GM12878 (cell line): ENCODE data around the gene SAMD1. TPM values are rescaled to one million over a fixed set of nuclear protein-coding genes. Genes with fewer than 3 reads are reported as not detected.

ENCODE experiments used
- ATAC-seq: fragments of 200-7000 bp; cut with Tn5 transposase; 3 replicates; pipeline ENCODE4 v1.9.1; 2020; ENCODE audit warnings: mild to moderate bottlenecking, moderate library complexity
- BruUV-seq: library from RNA; stranded (reverse); fragments of 400-500 nt; replicated peaks from 2 replicates; lab custom pipeline; 2021; lab: Mats Ljungman, UMichigan
- CTCF ChIA-PET: fragments of 300-600 bp; sonication (Branson Sonifier 250); formaldehyde crosslinking; extraction: SDS; loops from one replicate; lab custom pipeline; 2021; ENCODE audit warnings: inconsistent platforms; lab: Yijun Ruan, JAX
- POLR2A ChIA-PET: fragments of 350-600 bp; formaldehyde crosslinking; extraction: SDS; loops from one replicate; lab custom pipeline; 2021; ENCODE audit warnings: inconsistent platforms; lab: Charles Lee
- RAD21 ChIA-PET: fragments of 300-600 bp; sonication (Branson Sonifier 250); formaldehyde crosslinking; loops from one replicate; lab custom pipeline; 2023; ENCODE audit warnings: antibody characterized with exemption; ENCODE audit not compliant: unreplicated experiment; lab: Charles Lee
- SMC1A ChIA-PET: fragments of 300-600 bp; sonication (Branson Sonifier 250); formaldehyde crosslinking; loops from one replicate; lab custom pipeline; 2023; ENCODE audit not compliant: unreplicated experiment, uncharacterized antibody; lab: Charles Lee
- DNase-seq: peaks from one replicate; pipeline ENCODE4 v3.0.0-alpha.2; 2011; ENCODE audit warnings: low read depth, low spot score
- FAIRE-seq: peaks from 3 replicates; lab custom pipeline; 2011; peaks lifted over from hg19 to GRCh38; lab: Jason Lieb, UNC
- H2AFZ ChIP-seq: 2 replicates; pipeline ENCODE4 v1.6.0; 2011; ENCODE audit warnings: low read depth, low read length, control low read depth; ENCODE audit not compliant: control insufficient read depth
- H3K27ac ChIP-seq: 2 replicates; pipeline ENCODE4 v1.5.1; 2011; ENCODE audit warnings: control low read depth; ENCODE audit not compliant: control insufficient read depth, insufficient read depth
- H3K27me3 ChIP-seq, 2 experiments: replicated peaks in 1 of 2; 2 replicates each; pipeline versions ENCODE4 v1.6.0 to v1.6.1; 2011; ENCODE audit warnings: low read length in 1 of 2; ENCODE audit not compliant: control insufficient read depth in 2 of 2, insufficient read depth in 2 of 2
- H3K36me3 ChIP-seq, 2 experiments: 2 replicates each; pipeline ENCODE4 v1.5.1; 2011; ENCODE audit warnings: low read length in 1 of 2; ENCODE audit not compliant: control insufficient read depth in 2 of 2, insufficient read depth in 2 of 2
- H3K4me1 ChIP-seq: 2 replicates; pipeline ENCODE4 v1.6.1; 2011; ENCODE audit warnings: mild to moderate bottlenecking, low read length, moderate library complexity, mixed read lengths; ENCODE audit not compliant: control insufficient read depth, insufficient read depth
- H3K4me2 ChIP-seq: 2 replicates; pipeline ENCODE4 v1.6.0; 2011; ENCODE audit warnings: control low read depth; ENCODE audit not compliant: control insufficient read depth, insufficient read depth
- H3K4me3 ChIP-seq: fragments of 200-600 bp; sonication (generic); 2 replicates; pipeline ENCODE4 v1.5.1; 2016
- H3K79me2 ChIP-seq: 2 replicates; pipeline ENCODE4 v1.6.0; 2011; ENCODE audit warnings: low read length; ENCODE audit not compliant: control insufficient read depth, insufficient read depth
- H3K9ac ChIP-seq: 2 replicates; pipeline ENCODE4 v1.8.0; 2011; ENCODE audit warnings: low read length, control low read depth, mixed read lengths; ENCODE audit not compliant: control insufficient read depth, insufficient read depth
- H3K9me3 ChIP-seq: replicated peaks from 3 replicates; pipeline ENCODE4 v1.5.1; 2011; ENCODE audit warnings: mild to moderate bottlenecking, low read length; ENCODE audit not compliant: control insufficient read depth, insufficient read depth
- H4K20me1 ChIP-seq: 2 replicates; pipeline ENCODE4 v1.6.0; 2011; ENCODE audit not compliant: control insufficient read depth, insufficient read depth
- POLR2A ChIP-seq: IDR thresholded peaks from 2 replicates; pipeline ENCODE4 v1.6.1; 2011; ENCODE audit warnings: low read depth, mild to moderate bottlenecking, low read length
- RAD21 ChIP-seq: IDR thresholded peaks from 2 replicates; pipeline ENCODE4 v1.6.1; 2011; ENCODE audit warnings: mild to moderate bottlenecking, low read depth, low read length, moderate library complexity; ENCODE audit not compliant: insufficient read depth
- SMAD1 ChIP-seq: fragments of 450-650 bp; IDR thresholded peaks from 2 replicates; pipeline ENCODE4 v1.6.1; 2018; ENCODE audit warnings: mild to moderate bottlenecking, low read depth; ENCODE audit not compliant: partially characterized antibody
- SMC3 ChIP-seq: IDR thresholded peaks from 2 replicates; pipeline ENCODE4 v1.6.1; 2011; ENCODE audit warnings: low read length, improper control_type of control experiment, borderline replicate concordance
- TARDBP ChIP-seq: IDR thresholded peaks from 2 replicates; pipeline ENCODE4 v1.6.1; 2016; ENCODE audit warnings: borderline replicate concordance
- YY1 ChIP-seq: IDR thresholded peaks from 2 replicates; pipeline ENCODE4 v1.6.1; 2011; ENCODE audit warnings: low read depth, mild to moderate bottlenecking, low read length
- WGBS: methylation state at CpG from one replicate; pipeline ENCODE4 v1.1.6; 2016; ENCODE audit warnings: low lambda C conversion rate; ENCODE audit not compliant: insufficient replicate concordance, insufficient coverage; ENCODE audit errors: missing lambda C conversion rate; 5-methylcytosine and 5-hydroxymethylcytosine counted together
- in situ Hi-C: fragments of 300-500 bp; cut with MboI; formaldehyde crosslinking; loops from 9 replicates; pipeline ENCODE4 v1.14.3; 2018; ENCODE audit warnings: mixed read lengths
- intact Hi-C: fragments of 100-400 bp; cut with micrococcal nuclease; formaldehyde crosslinking; loops from one replicate; pipeline ENCODE4 v1.14.2; 2022; ENCODE audit not compliant: unreplicated experiment
- polyA plus RNA-seq, 11 experiments: library from polyadenylated mRNA; depleted of rRNA in 4 of 11; unstranded in 6 of 11; stranded (reverse) in 5 of 11; fragments of >200 nt; fragmentation: Nextera tagmentation in 4 of 11; fragmentation: Illumina TruSeq in 1 of 11; extraction: Ambion mirVana in 4 of 11; extraction: Trizol in 1 of 11; gene quantifications; 1 replicate in 1 of 11; 2 replicates in 10 of 11; pipeline versions ENCODE4 v1.2.1 to v1.2.3, GENCODE V29; 2011 to 2016; ENCODE audit warnings: inconsistent platforms in 2 of 11, missing spikeins in 2 of 11, low read depth in 1 of 11
- total RNA-seq, 4 experiments: library from RNA; depleted of rRNA in 3 of 4; stranded (reverse); fragments of >200 nt in 3 of 4; fragmentation: Illumina TruSeq in 1 of 4; extraction: Trizol in 1 of 4; gene quantifications; 2 replicates each; pipeline versions ENCODE4 v1.2.1 to v1.2.3, GENCODE V29; 2013 to 2021
- TF ChIP-seq, protein P1 (sequence below), 3 experiments: IDR thresholded peaks in 2 of 3; conservative IDR thresholded peaks in 1 of 3; 2 replicates each; pipeline ENCODE4 v1.5.1; 2011; ENCODE audit warnings: low read depth in 3 of 3, low read length in 3 of 3, mild to moderate bottlenecking in 3 of 3, control low read depth in 2 of 3, moderate library complexity in 2 of 3, inconsistent platforms in 1 of 3, mixed read lengths in 1 of 3; ENCODE audit not compliant: control insufficient read depth in 2 of 3, insufficient read depth in 1 of 3; ENCODE audit errors: extremely low read depth in 1 of 3

SAMD1 gene
- total and polyA plus RNA-seq, 10 of the 15 experiments (the other 5 are each of a cell fraction or from before 2014, with no cell fraction given) = 3.0 to 71.7 (median 19.3) TPM

GRCh38 chr19:14114854-14115253, 24.3 kb upstream of the SAMD1 start:
- Histone ChIP-seq H3K4me2 (peak overlapping the region; percentile 19; the same call in 1 of the 2 replicates), H2AFZ (no peak overlapping the region), H4K20me1 (no peaks in the 10 kb centered on the region), H3K4me1 (peaks cover 16% of the 10 kb centered on the region), H3K36me3 (peaks cover 0 to 2% of the 10 kb centered on the region in 2 experiments; a peak in 1 of 4 replicates), H3K9me3 (no peaks in the 10 kb centered on the region), H3K79me2 (peaks cover 8% of the 10 kb centered on the region), H3K27me3 (no peaks in the 10 kb centered on the region), H3K9ac (no peak overlapping the region), H3K4me3 (no peak overlapping the region), H3K27ac (no peak overlapping the region)
- ChIA-PET SMC1A (interaction anchor here (0.6 to 3.0 kb wide), 7 partner anchors 13 to 43 kb away, joined by 3 to 14 read pairs (median 5); partner anchors contain the start of genes ASF1B and MISP3), RAD21 (interaction anchor here (1.0 to 3.0 kb wide), 6 partner anchors 21 to 236 kb away, joined by 3 to 14 read pairs (median 8); partner anchors contain the start of genes ASF1B and IL27RA), CTCF (interaction anchor here (0.9 to 5.3 kb wide), 21 partner anchors 9 to 317 kb away, joined by 3 to 38 read pairs (median 5); partner anchors contain the start of genes ASF1B, C19orf67, MISP3 and PKN1), POLR2A (interaction anchor here (1.3 to 2.0 kb wide), 2 partner anchors 22 to 41 kb away, joined by 4 to 7 read pairs; partner anchors contain the start of gene ASF1B)
- no TSS peak for BruUV-seq
- TF ChIP-seq POLR2A = no peak
- peak; percentile 58 for TF ChIP-seq RAD21
- TF ChIP-seq SMC3 = peak; percentile 37; the same call in 1 of the 2 replicates
- TF ChIP-seq, protein P1, sequence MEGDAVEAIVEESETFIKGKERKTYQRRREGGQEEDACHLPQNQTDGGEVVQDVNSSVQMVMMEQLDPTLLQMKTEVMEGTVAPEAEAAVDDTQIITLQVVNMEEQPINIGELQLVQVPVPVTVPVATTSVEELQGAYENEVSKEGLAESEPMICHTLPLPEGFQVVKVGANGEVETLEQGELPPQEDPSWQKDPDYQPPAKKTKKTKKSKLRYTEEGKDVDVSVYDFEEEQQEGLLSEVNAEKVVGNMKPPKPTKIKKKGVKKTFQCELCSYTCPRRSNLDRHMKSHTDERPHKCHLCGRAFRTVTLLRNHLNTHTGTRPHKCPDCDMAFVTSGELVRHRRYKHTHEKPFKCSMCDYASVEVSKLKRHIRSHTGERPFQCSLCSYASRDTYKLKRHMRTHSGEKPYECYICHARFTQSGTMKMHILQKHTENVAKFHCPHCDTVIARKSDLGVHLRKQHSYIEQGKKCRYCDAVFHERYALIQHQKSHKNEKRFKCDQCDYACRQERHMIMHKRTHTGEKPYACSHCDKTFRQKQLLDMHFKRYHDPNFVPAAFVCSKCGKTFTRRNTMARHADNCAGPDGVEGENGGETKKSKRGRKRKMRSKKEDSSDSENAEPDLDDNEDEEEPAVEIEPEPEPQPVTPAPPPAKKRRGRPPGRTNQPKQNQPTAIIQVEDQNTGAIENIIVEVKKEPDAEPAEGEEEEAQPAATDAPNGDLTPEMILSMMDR (IDR thresholded peaks at IDR 0.05 in 2 of 3, conservative IDR thresholded peaks at IDR 0.05 in 1 of 3; ENCODE audit: control insufficient read depth in 2 of 3, extremely low read depth in 1 of 3, insufficient read depth in 1 of 3, low read depth in 3 of 3, low read length in 3 of 3) = peak; percentile 56 to 81 (median 57)
- TF ChIP-seq YY1 = 0 out of 2 replicates have a peak, but pooled peaks have one; percentile 20
- no peak for TF ChIP-seq SMAD1
- TF ChIP-seq TARDBP = no peak
- intact Hi-C loops (loop anchor here (5.0 kb wide), 1 partner anchor 33 kb away; no protein-coding TSS in a partner anchor), in situ Hi-C loops (no loop called here)
- peak; percentile 31 for ATAC-seq
- FAIRE-seq = no peak
- no peak for DNase-seq
- 21% methylated on average over 9 of the region's 9 CpGs for WGBS
